Neural cell (in vitro differentiated cells): ENCODE results near the gene TENM3. TPM values are rescaled to one million over a fixed set of nuclear protein-coding genes. Genes with fewer than 3 reads are reported as not detected.

ENCODE experiments used
- H2AFZ ChIP-seq: fragments of 200-600, 300-800 bp; sonication (generic), shearing (Covaris generic); 2 replicates; pipeline ENCODE4 v1.6.0; 2014; ENCODE audit warnings: low read depth, mild to moderate bottlenecking, antibody characterized with exemption, low read length, moderate library complexity
- H3F3A ChIP-seq: fragments of 200-600 bp; shearing (Covaris generic); 2 replicates; pipeline ENCODE4 v1.6.1; 2016; ENCODE audit warnings: mild to moderate bottlenecking, moderate library complexity, mixed read lengths, antibody characterized with exemption, low read length; ENCODE audit not compliant: insufficient read depth, poor library complexity, severe bottlenecking
- H3K27ac ChIP-seq: fragments of 200-600, 300-800 bp; sonication (generic), shearing (Covaris generic); 2 replicates; pipeline ENCODE4 v1.5.1; 2014; ENCODE audit warnings: mild to moderate bottlenecking, low read length, moderate library complexity
- H3K27me3 ChIP-seq: fragments of 300-800, 200-600 bp; sonication (generic), shearing (Covaris generic); 2 replicates; pipeline ENCODE4 v1.6.0; 2014; ENCODE audit warnings: mild to moderate bottlenecking, low read depth, low read length, moderate library complexity; ENCODE audit not compliant: insufficient read depth
- H3K36me3 ChIP-seq: fragments of 300-800, 200-600 bp; sonication (generic), shearing (Covaris generic); 2 replicates; pipeline ENCODE4 v1.5.1; 2014; ENCODE audit warnings: mild to moderate bottlenecking, antibody characterized with exemption, low read length, moderate library complexity; ENCODE audit not compliant: insufficient read depth
- H3K4me2 ChIP-seq: fragments of 300-800, 200-600 bp; sonication (generic), shearing (Covaris generic); 2 replicates; pipeline ENCODE4 v1.6.0; 2014; ENCODE audit warnings: mild to moderate bottlenecking, low read length
- H3K4me3 ChIP-seq: fragments of 300-800, 200-600 bp; sonication (generic), shearing (Covaris generic); 2 replicates; pipeline ENCODE4 v1.5.1; 2014; ENCODE audit warnings: mild to moderate bottlenecking, low read length, moderate library complexity
- H3K79me2 ChIP-seq: fragments of 200-600 bp; shearing (Covaris generic); replicated peaks from 2 replicates; pipeline ENCODE4 v1.6.0; 2014; ENCODE audit warnings: mild to moderate bottlenecking, low read length, moderate library complexity; ENCODE audit not compliant: insufficient read depth
- H3K9ac ChIP-seq: fragments of 300-800, 200-600 bp; sonication (generic), shearing (Covaris generic); 2 replicates; pipeline ENCODE4 v1.6.1; 2016; ENCODE audit warnings: mild to moderate bottlenecking, low read length, mixed read lengths
- H3K9me2 ChIP-seq: fragments of 200-600 bp; shearing (Covaris generic); 2 replicates; pipeline ENCODE4 v1.6.1; 2016; ENCODE audit warnings: mild to moderate bottlenecking, low read length, mixed read lengths; ENCODE audit not compliant: insufficient read depth
- H3K9me3 ChIP-seq: fragments of 200-600, 300-800 bp; sonication (generic), shearing (Covaris generic); 2 replicates; pipeline ENCODE4 v1.6.1; 2016; ENCODE audit warnings: mild to moderate bottlenecking, mixed run types, low read length, moderate library complexity, mixed read lengths
- H4K20me1 ChIP-seq: fragments of 200-600 bp; shearing (Covaris generic); 2 replicates; pipeline ENCODE4 v1.6.1; 2016; ENCODE audit warnings: mild to moderate bottlenecking, mixed run types; ENCODE audit not compliant: insufficient read depth
- CTCF ChIP-seq: fragments of 450-650 bp; IDR thresholded peaks from 2 replicates; pipeline ENCODE4 v1.5.1; 2014; ENCODE audit warnings: antibody characterized with exemption, mild to moderate bottlenecking, moderate library complexity; ENCODE audit not compliant: poor library complexity, severe bottlenecking
- EP300 ChIP-seq: fragments of 450-650 bp; conservative IDR thresholded peaks from 2 replicates; pipeline ENCODE4 v1.6.1; 2014; ENCODE audit warnings: antibody characterized with exemption, mild to moderate bottlenecking, moderate library complexity; ENCODE audit not compliant: poor library complexity, severe bottlenecking
- EZH2 ChIP-seq: fragments of 200-600, 300-800 bp; shearing (Covaris generic), sonication (generic); IDR thresholded peaks from 2 replicates; pipeline ENCODE4 v1.6.1; 2014; ENCODE audit warnings: antibody characterized with exemption, low read length, borderline replicate concordance, mild to moderate bottlenecking; ENCODE audit not compliant: insufficient read depth, poor library complexity, severe bottlenecking
- MXI1 ChIP-seq: fragments of 450-650 bp; conservative IDR thresholded peaks from 2 replicates; pipeline ENCODE4 v1.6.1; 2014; ENCODE audit warnings: antibody characterized with exemption, mild to moderate bottlenecking; ENCODE audit not compliant: poor library complexity, severe bottlenecking
- POLR2AphosphoS5 ChIP-seq: IDR thresholded peaks from 2 replicates; pipeline ENCODE4 v1.6.1; 2012
- RAD21 ChIP-seq: fragments of 450-650 bp; conservative IDR thresholded peaks from 2 replicates; pipeline ENCODE4 v1.6.1; 2014; ENCODE audit warnings: antibody characterized with exemption, mild to moderate bottlenecking, moderate library complexity
- SMC3 ChIP-seq: fragments of 450-650 bp; conservative IDR thresholded peaks from 2 replicates; pipeline ENCODE4 v1.6.1; 2014; ENCODE audit warnings: antibody characterized with exemption, mild to moderate bottlenecking, moderate library complexity; ENCODE audit not compliant: poor library complexity
- TAF1 ChIP-seq: IDR thresholded peaks from 2 replicates; pipeline ENCODE4 v1.6.1; 2012; ENCODE audit warnings: low read depth
- polyA plus RNA-seq: library from polyadenylated mRNA; depleted of rRNA; stranded (reverse); fragments of >200 nt; gene quantifications from 2 replicates; pipeline ENCODE4 v1.2.3, GENCODE V29; 2014
- TF ChIP-seq, protein P1 (sequence below): IDR thresholded peaks from 2 replicates; pipeline ENCODE4 v1.6.1; 2012; ENCODE audit warnings: borderline replicate concordance

TENM3 gene
- polyA plus RNA-seq, 1 donor from 2014 or later, result 7.3 TPM

- H3K4me2 ChIP-seq, result no peak overlapping the region
- H3K27me3 ChIP-seq, result no peaks in the 10 kb centered on the region
- H3K79me2 ChIP-seq, result no peaks in the 10 kb centered on the region
- no peak overlapping the region for H2AFZ ChIP-seq
- H3K27ac ChIP-seq, result no peak overlapping the region
- H4K20me1 ChIP-seq, result no peaks in the 10 kb centered on the region
- TF ChIP-seq MXI1 (no peak), EZH2 (no peak), CTCF (no peak), EP300 (no peak), POLR2AphosphoS5 (no peak), RAD21 (no peak), SMC3 (no peak), TAF1 (no peak)
- TF ChIP-seq, protein P1, sequence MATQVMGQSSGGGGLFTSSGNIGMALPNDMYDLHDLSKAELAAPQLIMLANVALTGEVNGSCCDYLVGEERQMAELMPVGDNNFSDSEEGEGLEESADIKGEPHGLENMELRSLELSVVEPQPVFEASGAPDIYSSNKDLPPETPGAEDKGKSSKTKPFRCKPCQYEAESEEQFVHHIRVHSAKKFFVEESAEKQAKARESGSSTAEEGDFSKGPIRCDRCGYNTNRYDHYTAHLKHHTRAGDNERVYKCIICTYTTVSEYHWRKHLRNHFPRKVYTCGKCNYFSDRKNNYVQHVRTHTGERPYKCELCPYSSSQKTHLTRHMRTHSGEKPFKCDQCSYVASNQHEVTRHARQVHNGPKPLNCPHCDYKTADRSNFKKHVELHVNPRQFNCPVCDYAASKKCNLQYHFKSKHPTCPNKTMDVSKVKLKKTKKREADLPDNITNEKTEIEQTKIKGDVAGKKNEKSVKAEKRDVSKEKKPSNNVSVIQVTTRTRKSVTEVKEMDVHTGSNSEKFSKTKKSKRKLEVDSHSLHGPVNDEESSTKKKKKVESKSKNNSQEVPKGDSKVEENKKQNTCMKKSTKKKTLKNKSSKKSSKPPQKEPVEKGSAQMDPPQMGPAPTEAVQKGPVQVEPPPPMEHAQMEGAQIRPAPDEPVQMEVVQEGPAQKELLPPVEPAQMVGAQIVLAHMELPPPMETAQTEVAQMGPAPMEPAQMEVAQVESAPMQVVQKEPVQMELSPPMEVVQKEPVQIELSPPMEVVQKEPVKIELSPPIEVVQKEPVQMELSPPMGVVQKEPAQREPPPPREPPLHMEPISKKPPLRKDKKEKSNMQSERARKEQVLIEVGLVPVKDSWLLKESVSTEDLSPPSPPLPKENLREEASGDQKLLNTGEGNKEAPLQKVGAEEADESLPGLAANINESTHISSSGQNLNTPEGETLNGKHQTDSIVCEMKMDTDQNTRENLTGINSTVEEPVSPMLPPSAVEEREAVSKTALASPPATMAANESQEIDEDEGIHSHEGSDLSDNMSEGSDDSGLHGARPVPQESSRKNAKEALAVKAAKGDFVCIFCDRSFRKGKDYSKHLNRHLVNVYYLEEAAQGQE, result no peak
- no peaks in the 10 kb centered on the region for H3K36me3 ChIP-seq
- H3K9me2 ChIP-seq, result no peaks in the 10 kb centered on the region
- H3K9ac ChIP-seq, result no peak overlapping the region
- peaks cover 3% of the 10 kb centered on the region for H3K9me3 ChIP-seq
- no peak overlapping the region for H3K4me3 ChIP-seq
- H3F3A ChIP-seq, result no peaks in the 10 kb centered on the region
Observed at GRCh38 chr4:182643801-182644682, 400.8 kb downstream of the TENM3 start.

- Histone ChIP-seq H3K36me3 (no peaks in the 10 kb centered on the region), H3K4me2 (no peak overlapping the region)
Observed at GRCh38 chr4:182644683-182645050, 401.5 kb downstream of the TENM3 start.

More at GRCh38 chr4:182644683-182645050, 401.5 kb downstream of the TENM3 start:
- Histone ChIP-seq H3K79me2 (no peaks in the 10 kb centered on the region), H3K4me3 (no peak overlapping the region), H3K27me3 (no peaks in the 10 kb centered on the region), H3K27ac (no peak overlapping the region), H3K9ac (no peak overlapping the region), H4K20me1 (no peaks in the 10 kb centered on the region), H3F3A (no peaks in the 10 kb centered on the region), H2AFZ (no peak overlapping the region), H3K9me3 (peaks cover 3% of the 10 kb centered on the region), H3K9me2 (no peaks in the 10 kb centered on the region)
- TF ChIP-seq MXI1 (no peak), SMC3 (no peak), POLR2AphosphoS5 (no peak), TAF1 (no peak), EP300 (no peak), EZH2 (no peak), RAD21 (no peak), CTCF (no peak)
- TF ChIP-seq, protein P1, result no peak
